ENCODE results near the gene LEFTY2. TPM values are rescaled to one million over a fixed set of nuclear protein-coding genes. Genes with fewer than 3 reads are reported as not detected.
A peak's percentile ranks its signal among the peaks of the same experiment; 100 is the strongest.

The LEFTY2 gene
- total RNA-seq, 3 donors from 2014 or later = not detected

DNA sequence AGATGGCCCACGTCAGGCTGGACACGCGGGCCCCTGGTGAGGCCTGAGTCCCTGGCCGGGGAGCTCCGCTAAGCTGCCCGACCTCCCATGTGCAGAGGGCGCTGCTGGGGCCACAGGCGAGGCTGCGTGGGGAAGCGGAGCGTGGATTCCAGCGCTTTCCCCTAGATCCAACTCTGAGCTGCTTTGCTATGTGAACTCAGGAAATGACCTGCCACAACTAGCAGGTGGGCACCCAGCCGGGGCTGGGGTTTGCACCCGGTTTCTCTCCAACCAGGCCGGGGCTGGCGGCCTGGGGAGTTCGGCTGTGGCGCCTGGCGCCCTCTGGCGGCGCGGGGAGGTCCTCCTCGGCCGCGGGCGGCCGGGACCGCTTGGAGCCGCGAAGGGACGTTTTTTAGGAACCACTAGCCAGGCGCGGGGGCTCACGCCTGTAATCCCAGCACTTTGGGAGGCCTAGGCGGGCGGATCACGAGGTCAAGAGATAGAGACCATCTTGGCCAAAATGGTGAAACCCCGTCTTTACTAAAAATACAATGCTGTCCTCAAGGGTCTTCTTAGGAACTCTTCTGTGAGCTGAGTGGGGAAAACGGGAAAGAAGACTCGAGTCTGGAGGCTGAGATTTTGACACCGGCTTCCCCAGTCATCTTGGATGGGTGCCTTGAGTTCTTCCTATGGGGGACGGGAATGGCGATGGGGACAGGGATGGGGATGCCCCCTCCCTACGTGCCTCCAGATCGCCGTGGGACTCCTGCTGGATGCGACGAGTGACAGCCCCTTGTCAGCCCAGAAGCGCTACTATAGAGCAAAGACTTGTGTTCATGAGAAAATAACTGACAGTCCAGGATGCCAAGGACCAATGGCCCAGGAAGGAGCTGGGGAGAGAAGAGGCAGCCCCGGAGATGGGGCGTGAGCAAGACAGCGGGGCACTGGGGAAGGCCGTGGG is 29.6 kb downstream of the LEFTY2 start:
- Mint-ChIP-seq H3K27me3 (ENCODE audit: low read depth) (no peaks in the 10 kb centered on the region), H3K36me3 (ENCODE audit: insufficient read depth) (peaks cover 2% of the 10 kb centered on the region), H3K9me3 (no peaks in the 10 kb centered on the region), H3K4me3 (no peak overlapping the region), H3K4me1 (ENCODE audit: low read depth) (peaks cover 32% of the 10 kb centered on the region)
- ATAC-seq (peak; percentile 95), DNase-seq (peak; percentile 74)

DNA sequence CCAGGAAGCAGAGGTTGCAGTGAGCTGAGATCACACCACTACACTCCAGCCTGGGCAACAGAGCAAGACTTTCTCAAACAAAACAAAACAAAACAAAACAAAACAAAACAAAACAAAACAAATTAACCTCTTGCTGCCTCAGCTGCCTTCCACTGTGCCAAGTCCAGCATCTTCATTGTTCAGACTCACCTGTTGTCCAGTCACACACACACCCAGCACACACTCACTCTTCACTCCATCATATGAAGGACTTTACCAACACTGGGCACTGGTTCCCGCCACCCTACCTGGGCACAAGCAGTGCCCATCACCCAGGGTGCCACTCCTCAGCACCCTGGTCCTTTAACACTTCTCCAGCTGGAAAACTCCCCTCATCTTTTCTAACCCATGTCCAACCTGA is 31.5 kb downstream of the LEFTY2 start:
- no peaks in the 10 kb centered on the region for H3K36me3 Mint-ChIP-seq (ENCODE audit: insufficient read depth)
- no peaks in the 10 kb centered on the region for H3K9me3 Mint-ChIP-seq
- peaks cover 32% of the 10 kb centered on the region for H3K4me1 Mint-ChIP-seq (ENCODE audit: low read depth)
- DNase-seq (no peak), ATAC-seq (no peak)
- H3K4me3 Mint-ChIP-seq = no peak overlapping the region
- no peaks in the 10 kb centered on the region for H3K27me3 Mint-ChIP-seq (ENCODE audit: low read depth)

DNA sequence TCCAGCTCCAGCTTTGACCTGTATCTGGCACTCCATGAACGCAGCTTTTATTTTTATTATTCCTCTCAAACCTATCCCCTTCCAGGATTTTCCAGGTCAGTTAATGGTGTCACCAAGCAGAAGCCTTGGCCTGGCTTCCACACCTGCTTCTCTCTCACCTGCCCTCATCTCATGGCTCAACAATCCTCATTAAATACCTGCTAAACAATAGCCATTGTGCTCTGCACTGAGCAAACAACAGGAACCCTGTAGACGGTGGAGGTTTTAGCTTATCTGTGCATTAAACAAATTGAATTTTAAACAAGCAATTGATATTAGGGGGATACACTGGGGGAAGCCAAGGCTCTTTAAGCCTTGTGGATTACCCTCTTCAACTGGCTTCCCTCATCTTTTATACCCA is 32.2 kb downstream of the LEFTY2 start:
- no peaks in the 10 kb centered on the region for H3K27me3 Mint-ChIP-seq (ENCODE audit: low read depth)
- no peaks in the 10 kb centered on the region for H3K9me3 Mint-ChIP-seq
- H3K36me3 Mint-ChIP-seq (ENCODE audit: insufficient read depth) = no peaks in the 10 kb centered on the region
- peaks cover 32% of the 10 kb centered on the region for H3K4me1 Mint-ChIP-seq (ENCODE audit: low read depth)
- ATAC-seq (no peak), DNase-seq (no peak)
- H3K4me3 Mint-ChIP-seq = no peak overlapping the region

DNA sequence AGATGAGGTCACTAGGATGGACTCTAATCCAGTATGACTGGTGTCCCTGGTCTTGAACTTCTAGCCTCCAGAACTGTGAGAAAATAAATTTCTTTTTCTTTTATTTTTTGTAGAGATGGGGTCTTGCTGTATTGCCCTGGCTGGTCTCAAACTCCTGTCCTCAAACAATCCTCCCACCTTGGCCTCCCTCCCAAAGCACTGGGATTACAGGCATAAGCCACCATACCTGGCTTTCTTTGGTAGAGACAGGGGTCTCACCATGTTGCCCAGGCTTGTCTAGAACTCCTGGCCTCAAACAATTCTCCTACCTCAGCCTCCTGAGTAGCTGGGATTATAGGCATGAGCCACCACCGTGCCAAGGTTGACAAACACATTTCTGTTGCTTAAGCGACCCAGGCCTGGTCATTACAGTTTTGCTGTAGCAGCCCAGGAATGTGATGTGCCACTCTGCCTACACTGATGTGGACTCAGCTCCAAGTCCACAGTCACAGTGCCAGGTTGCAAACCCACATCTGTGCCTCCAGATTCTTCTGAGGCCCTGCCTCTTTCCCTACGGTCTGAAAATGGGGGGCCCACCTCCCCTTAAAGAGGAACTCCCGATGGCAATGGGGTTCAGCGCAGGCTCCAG is 32.9 kb downstream of the LEFTY2 start:
- Mint-ChIP-seq H3K4me3 (no peak overlapping the region), H3K36me3 (ENCODE audit: insufficient read depth) (no peaks in the 10 kb centered on the region), H3K27me3 (ENCODE audit: low read depth) (no peaks in the 10 kb centered on the region), H3K9me3 (no peaks in the 10 kb centered on the region), H3K4me1 (ENCODE audit: low read depth) (peaks cover 32% of the 10 kb centered on the region)
- DNase-seq (no peak), ATAC-seq (no peak)

DNA sequence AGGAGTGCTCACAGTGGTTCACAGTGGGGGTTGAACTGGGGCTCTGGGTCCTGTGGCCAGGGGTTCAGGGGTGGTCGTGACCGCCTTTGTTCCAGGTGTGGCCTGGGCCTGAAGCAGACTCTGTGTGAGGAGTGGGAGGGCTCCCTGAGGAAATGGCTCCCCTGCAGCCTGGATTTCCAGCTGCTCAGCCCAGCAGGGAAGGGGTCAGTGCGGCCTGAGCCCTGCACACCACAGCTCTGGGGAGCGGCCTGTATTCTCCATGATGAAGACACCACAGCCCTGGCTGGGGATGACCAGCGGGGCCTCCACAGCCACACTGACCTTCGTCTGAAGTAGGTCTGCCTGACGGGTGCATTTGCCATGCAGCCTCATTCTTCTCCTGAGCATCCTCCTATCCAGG is 33.7 kb downstream of the LEFTY2 start:
- no peaks in the 10 kb centered on the region for H3K27me3 Mint-ChIP-seq (ENCODE audit: low read depth)
- DNase-seq (no peak), ATAC-seq (no peak)
- H3K4me3 Mint-ChIP-seq = no peak overlapping the region
- peaks cover 32% of the 10 kb centered on the region for H3K4me1 Mint-ChIP-seq (ENCODE audit: low read depth)
- H3K36me3 Mint-ChIP-seq (ENCODE audit: insufficient read depth) = no peaks in the 10 kb centered on the region
- no peaks in the 10 kb centered on the region for H3K9me3 Mint-ChIP-seq

DNA sequence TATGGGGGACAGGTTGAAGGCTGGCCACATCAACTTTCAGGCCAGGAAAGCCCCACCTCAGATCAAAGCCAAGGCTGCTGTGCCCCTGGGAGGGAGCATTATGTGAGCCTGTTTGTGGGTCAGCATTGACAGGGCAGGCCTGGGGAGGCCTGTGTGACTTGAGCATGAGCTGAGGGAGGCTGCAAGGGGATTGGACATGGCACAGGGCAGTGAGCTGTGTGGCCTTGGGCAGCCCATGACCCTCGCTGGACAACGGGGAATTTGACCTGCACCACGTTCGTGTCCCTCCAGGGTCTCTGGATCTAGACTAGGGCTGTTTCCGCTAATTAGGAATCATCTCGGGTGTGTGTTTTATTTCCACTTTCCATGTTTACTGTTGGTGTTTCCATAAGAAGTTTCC is 34.6 kb downstream of the LEFTY2 start:
- no peak for ATAC-seq
- Mint-ChIP-seq H3K27me3 (ENCODE audit: low read depth) (no peaks in the 10 kb centered on the region), H3K9me3 (no peaks in the 10 kb centered on the region), H3K36me3 (ENCODE audit: insufficient read depth) (no peaks in the 10 kb centered on the region), H3K4me3 (no peak overlapping the region), H3K4me1 (ENCODE audit: low read depth) (peaks cover 28% of the 10 kb centered on the region)
- DNase-seq = no peak

DNA sequence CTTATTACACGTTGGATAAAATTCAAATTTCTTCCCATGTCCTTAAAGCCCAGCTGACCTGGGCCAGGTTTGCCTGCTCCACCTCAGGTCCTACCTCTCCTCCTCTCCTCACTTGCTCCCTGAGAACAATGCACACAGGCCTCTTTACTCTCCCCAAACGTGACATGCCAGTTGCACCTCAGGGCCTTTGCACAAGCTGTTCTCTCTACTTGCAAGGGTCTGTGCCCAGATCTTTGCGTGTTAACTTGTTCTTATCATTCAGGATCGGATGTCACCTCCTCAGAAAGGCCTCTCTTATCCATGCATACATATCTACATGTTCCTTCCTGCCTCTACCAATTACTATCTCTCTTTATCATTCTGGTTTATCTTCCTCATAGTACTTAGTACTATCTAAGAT is 37.4 kb downstream of the LEFTY2 start:
- ATAC-seq = no peak
- Mint-ChIP-seq H3K4me3 (no peak overlapping the region), H3K27me3 (ENCODE audit: low read depth) (no peaks in the 10 kb centered on the region), H3K36me3 (ENCODE audit: insufficient read depth) (no peaks in the 10 kb centered on the region), H3K9me3 (no peaks in the 10 kb centered on the region), H3K4me1 (ENCODE audit: low read depth) (peaks cover 19% of the 10 kb centered on the region)
- no peak for DNase-seq

DNA sequence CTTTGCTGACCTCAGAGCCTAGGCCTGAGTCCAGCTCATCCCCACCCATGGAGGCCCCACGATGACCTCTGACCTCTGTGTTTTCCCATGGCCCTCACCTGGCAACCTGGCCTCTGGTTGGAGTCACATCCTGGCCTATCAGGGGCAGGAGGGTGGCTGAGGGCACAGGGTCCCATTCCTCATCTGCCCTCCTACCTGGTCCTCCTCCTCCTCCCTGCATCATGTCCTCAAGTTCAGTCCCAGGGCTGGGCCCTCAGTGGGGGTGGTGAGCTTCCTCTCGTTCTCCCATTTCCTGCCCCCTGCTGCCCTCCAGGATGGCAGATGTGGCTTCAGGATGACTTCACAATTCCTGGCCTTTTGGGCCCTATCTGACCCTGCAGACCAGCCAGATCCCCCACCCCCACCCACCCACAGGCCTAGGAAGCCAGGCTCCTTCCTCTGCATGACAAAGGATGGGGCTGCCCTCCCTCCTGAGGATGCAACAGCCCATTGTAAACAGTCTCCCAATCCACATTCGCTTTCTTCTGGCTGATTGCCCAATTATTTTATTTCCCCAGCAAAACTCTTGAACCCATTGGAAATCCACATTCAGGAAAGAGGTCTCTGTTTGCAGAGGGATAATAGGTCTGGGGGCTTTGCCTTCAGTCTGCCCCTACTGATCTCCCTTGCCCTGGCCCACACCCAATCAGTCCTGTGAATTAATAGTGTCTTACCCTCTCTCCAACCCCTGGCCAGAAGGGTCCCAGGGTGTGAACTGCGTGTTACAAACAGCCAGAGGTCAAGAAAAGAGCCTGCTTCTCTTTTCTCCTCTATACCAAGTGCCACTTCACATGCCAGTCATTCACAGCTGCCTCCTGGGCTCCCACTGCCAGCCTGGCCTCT is 41.7 kb downstream of the LEFTY2 start:
- Mint-ChIP-seq H3K36me3 (ENCODE audit: insufficient read depth) (no peaks in the 10 kb centered on the region), H3K27me3 (ENCODE audit: low read depth) (no peaks in the 10 kb centered on the region), H3K4me1 (ENCODE audit: low read depth) (peaks cover 44% of the 10 kb centered on the region), H3K9me3 (no peaks in the 10 kb centered on the region), H3K4me3 (no peak overlapping the region)
- DNase-seq (no peak), ATAC-seq (no peak)

DNA sequence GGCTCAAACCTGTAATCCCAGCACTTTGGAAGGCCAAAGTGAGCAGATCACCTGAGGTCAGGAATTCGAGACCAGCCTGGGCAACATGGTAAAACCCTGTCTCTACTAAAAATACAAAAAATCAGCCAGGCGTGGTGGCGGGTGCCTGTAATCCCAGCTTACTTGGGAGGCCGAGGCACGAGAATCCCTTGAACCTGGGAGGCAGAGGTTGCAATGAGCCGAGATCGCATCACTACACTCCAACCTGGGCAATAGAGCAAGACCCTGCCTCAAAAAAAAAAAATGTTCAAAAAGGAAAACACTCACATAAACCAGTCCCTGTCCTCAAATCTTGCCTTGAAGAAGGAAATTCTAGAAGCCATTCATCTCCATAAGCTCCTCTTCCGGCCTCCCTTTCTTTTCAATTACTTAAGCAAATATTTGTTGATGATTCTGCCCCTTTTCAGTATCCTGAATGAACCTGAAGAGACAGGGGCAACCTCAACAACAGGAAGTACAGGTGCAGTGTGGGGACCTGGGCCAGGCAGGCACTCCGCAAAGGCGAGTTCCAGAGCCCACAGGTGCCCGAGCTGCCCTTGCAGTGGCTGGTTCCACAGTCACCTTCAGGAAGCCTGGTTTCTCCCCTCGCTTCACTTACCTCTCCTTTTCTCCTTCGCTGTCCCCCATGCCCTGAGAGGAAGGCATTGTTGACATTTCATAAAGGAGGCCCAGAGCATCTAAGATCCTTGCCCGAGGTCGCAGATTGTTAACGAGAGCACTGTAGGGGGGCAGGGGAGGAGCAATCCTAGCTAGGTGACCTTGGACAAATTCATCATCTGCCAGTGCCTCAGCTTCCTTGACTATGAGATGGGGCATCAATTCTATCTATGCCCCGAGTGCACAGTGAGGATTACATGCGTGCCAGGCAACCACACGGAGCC is 43.2 kb downstream of the LEFTY2 start:
- DNase-seq (no peak), ATAC-seq (no peak)
- H3K36me3 Mint-ChIP-seq (ENCODE audit: insufficient read depth) = no peaks in the 10 kb centered on the region
- peak overlapping the region; percentile 19 for H3K4me3 Mint-ChIP-seq
- H3K4me1 Mint-ChIP-seq (ENCODE audit: low read depth) = peaks cover 50% of the 10 kb centered on the region
- H3K9me3 Mint-ChIP-seq = no peaks in the 10 kb centered on the region
- no peaks in the 10 kb centered on the region for H3K27me3 Mint-ChIP-seq (ENCODE audit: low read depth)

DNA sequence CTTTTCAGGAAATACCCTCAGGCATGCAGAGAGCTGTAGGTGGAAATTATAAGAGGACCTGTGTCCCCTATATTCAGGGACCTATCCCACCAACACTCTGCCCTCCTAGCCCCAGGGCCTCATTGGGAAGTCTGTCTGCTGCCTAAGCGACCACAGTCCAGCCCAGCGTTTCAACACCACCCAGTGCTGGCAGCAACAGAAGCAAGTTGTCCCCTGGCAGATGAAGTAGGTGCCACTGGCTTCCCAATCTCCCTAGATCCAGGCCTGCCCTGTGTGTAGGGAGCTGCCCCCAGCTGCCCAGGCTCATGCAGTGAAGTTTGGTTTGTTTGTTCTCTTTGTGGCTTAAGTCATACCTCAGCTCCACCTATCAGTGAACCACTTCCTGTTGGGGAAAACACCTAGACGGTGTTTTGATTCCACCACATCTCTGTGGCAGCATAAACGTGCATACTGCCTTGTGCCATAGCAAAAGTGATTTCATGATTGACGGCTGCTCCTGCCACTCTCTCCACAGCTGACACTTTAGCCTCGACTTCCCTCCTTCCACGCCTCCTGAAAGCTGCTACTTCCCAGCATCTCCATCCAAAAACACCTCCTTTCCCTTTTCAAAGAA is 44.0 kb downstream of the LEFTY2 start:
- peaks cover 50% of the 10 kb centered on the region for H3K4me1 Mint-ChIP-seq (ENCODE audit: low read depth)
- H3K9me3 Mint-ChIP-seq = no peaks in the 10 kb centered on the region
- DNase-seq (peak; percentile 48), ATAC-seq (peak; percentile 99)
- no peaks in the 10 kb centered on the region for H3K36me3 Mint-ChIP-seq (ENCODE audit: insufficient read depth)
- no peaks in the 10 kb centered on the region for H3K27me3 Mint-ChIP-seq (ENCODE audit: low read depth)
- peak overlapping the region; percentile 63 for H3K4me3 Mint-ChIP-seq

DNA sequence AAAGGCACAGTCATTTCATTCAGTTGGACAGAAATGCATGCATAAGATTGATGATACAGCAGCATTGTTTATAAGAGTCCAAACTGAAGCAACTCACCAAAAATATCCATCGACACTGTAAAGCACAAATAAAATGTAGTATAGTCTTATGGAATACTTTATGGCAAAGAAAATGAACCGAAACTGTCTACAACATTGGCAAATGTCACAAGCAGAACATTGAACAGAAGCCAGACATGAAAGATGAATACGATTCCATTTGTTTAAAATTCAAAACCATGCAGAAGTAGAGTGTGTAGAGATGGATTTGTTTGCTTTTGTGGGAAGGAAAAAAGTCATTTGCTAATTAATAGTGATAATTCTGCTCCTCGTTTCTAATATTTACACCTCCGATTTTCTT is 44.5 kb downstream of the LEFTY2 start:
- peaks cover 51% of the 10 kb centered on the region for H3K4me1 Mint-ChIP-seq (ENCODE audit: low read depth)
- peak overlapping the region; percentile 63 for H3K4me3 Mint-ChIP-seq
- H3K36me3 Mint-ChIP-seq (ENCODE audit: insufficient read depth) = no peaks in the 10 kb centered on the region
- no peaks in the 10 kb centered on the region for H3K27me3 Mint-ChIP-seq (ENCODE audit: low read depth)
- DNase-seq = no peak
- ATAC-seq = no peak
- no peaks in the 10 kb centered on the region for H3K9me3 Mint-ChIP-seq

DNA sequence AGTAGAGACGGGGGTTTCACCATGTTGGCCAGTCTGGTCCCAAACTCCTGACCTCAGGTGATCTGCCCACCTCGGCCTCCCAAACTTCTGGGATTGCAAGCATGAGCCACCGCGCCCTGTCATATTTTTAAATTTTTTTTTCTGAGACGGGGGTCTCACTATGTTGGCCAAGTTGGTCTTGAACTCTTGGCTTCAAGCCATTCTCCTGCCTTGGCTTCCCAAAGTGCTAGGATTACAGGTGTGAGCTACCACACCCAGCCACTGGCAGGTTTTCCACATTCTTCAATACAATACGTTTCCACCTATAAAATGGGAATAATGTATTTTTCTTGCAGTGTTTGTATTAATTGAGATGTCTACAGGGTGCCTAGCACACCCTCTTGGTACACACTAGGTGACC is 48.7 kb downstream of the LEFTY2 start:
- Mint-ChIP-seq H3K36me3 (ENCODE audit: insufficient read depth) (no peaks in the 10 kb centered on the region), H3K27me3 (ENCODE audit: low read depth) (no peaks in the 10 kb centered on the region), H3K4me3 (no peak overlapping the region), H3K9me3 (no peaks in the 10 kb centered on the region), H3K4me1 (ENCODE audit: low read depth) (peaks cover 33% of the 10 kb centered on the region)
- no peak for DNase-seq
- ATAC-seq = no peak

DNA sequence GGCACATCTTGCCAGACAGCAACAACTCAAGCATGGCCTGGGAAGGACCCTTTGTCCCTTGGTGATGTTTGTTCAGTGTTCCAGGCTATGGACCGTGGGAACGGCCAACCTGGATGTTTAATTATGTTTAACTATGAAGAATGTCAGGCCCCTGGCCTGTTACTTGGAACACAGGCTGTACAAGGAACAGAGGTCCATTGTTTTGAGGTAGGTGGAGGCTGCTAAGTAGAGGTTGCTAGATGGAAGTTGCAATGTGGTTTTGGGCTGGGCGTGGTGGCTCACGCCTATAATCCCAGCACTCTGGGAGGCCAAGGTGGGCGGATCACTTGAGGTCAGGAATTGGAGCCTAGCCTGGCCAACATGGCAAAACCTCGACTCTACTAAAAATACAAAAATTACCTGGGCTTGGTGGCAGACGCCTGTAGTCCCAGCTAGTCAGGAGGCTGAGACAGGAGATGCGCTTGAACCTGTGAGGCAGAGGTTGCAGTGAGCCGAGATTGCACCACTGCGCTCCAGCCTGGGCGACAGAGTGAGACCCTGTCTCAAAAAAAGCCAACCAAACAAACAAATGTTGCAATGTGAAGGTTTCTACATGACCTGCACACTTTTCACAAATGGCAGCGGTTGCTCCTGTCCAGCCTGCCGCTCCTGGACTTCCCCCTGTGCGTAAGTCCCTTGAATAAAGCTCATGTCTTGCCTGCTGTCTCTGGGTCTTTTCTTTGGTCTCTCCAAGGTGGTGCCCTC is 49.6 kb downstream of the LEFTY2 start:
- Mint-ChIP-seq H3K4me1 (ENCODE audit: low read depth) (peaks cover 24% of the 10 kb centered on the region), H3K36me3 (ENCODE audit: insufficient read depth) (no peaks in the 10 kb centered on the region), H3K27me3 (ENCODE audit: low read depth) (no peaks in the 10 kb centered on the region), H3K4me3 (no peak overlapping the region), H3K9me3 (no peaks in the 10 kb centered on the region)
- DNase-seq (no peak), ATAC-seq (no peak)
